ENCODE data around the gene SLC17A7. TPM values are rescaled to one million over a fixed set of nuclear protein-coding genes. Genes with fewer than 3 reads are reported as not detected.

SLC17A7 gene
- total and polyA plus RNA-seq, 9 of the 15 experiments (the other 6 are each of a cell fraction or from before 2014, with no cell fraction given) = 1.1 to 15.7 (median 2.4) TPM

DNA sequence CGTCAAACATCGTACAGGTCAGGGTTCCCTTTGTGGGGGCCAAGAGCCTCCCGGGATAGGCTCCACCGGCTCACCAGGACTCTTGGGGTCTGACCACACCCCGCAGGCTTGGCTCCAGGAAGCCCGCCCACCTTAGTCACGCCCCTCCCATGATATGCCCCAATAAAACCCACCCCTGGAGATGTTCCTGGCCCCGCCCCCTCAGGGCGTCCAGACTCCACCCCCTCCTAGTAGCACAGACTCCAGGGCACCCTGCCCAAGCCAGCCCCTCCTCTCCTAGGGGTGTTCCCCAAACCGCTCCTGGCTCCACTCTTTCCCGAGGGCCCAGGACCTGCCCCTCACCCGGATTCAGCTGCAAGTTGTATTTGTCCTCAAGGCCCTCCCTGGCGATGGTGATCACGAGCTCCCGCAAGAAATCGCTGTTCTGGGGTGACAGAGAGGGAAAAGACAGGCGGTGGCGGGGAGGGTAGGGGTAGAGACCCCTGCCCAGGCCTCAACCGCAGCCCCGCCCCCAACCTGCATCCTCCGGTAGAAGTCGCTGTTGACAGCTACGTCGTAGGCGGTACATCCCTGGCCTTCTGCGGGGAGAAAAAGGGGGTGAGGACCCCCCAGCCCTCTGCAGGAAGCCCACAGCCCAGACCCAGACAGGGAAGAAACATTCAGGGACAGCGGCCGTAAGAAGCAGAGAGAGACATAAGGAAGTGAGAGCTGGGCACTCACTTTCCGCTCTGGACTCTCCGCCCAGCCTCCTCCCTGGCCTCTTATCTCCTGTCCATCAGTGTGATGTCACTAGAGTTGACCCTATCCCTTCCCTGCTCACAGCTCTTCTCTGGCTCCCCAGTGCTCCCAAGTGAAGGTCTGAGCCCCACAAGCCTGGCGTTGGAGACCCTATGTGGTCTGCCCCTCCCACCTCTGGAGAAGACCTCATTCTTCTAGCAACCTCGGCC, 6.4 kb upstream of the SLC17A7 start (continued):
- TF ChIP-seq, protein P1, sequence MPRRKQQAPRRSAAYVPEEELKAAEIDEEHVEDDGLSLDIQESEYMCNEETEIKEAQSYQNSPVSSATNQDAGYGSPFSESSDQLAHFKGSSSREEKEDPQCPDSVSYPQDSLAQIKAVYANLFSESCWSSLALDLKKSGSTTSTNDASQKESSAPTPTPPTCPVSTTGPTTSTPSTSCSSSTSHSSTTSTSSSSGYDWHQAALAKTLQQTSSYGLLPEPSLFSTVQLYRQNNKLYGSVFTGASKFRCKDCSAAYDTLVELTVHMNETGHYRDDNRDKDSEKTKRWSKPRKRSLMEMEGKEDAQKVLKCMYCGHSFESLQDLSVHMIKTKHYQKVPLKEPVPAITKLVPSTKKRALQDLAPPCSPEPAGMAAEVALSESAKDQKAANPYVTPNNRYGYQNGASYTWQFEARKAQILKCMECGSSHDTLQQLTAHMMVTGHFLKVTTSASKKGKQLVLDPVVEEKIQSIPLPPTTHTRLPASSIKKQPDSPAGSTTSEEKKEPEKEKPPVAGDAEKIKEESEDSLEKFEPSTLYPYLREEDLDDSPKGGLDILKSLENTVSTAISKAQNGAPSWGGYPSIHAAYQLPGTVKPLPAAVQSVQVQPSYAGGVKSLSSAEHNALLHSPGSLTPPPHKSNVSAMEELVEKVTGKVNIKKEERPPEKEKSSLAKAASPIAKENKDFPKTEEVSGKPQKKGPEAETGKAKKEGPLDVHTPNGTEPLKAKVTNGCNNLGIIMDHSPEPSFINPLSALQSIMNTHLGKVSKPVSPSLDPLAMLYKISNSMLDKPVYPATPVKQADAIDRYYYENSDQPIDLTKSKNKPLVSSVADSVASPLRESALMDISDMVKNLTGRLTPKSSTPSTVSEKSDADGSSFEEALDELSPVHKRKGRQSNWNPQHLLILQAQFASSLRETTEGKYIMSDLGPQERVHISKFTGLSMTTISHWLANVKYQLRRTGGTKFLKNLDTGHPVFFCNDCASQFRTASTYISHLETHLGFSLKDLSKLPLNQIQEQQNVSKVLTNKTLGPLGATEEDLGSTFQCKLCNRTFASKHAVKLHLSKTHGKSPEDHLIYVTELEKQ (CRISPR knock-in tag; IDR thresholded peaks at IDR 0.05) = no peak
- peak; percentile 45; the same call in 1 of the 2 replicates for TF ChIP-seq ATF7 (IDR thresholded peaks at IDR 0.05)
- 0 out of 2 replicates have a peak, but pooled peaks have one; percentile 21 for TF ChIP-seq ZNF263 (CRISPR knock-in tag; IDR thresholded peaks at IDR 0.05; ENCODE audit: borderline replicate concordance)

DNA sequence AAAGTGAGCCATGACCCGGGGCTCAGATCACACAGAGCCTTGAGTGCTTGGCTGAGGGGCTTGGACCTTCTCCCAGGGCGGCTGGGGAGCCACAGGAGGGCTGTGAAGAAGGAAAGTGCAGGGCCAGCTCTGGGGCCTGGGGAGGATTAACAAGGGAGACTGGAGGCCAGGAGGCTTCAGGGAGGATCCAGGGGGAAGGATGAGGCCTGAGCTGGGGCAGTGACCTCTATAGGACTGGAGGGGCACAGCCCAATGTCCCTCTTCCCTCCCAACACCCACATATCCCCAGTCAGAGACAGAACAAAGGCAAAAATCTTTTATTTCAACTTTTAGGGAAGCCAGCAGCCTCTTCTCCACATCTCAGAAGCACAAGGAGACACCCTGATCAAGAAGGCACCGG, 4.7 kb upstream of the SLC17A7 start:
- no peak for ATAC-seq
- POLR2A ChIA-PET = interaction anchor here (1.4 to 1.6 kb wide), 2 partner anchors 54 to 83 kb away, joined by 3 to 4 read pairs; no protein-coding TSS in a partner anchor
- H3K9me3 ChIP-seq (replicated peaks; ENCODE audit: control insufficient read depth, insufficient read depth, low read depth, low read length) = no peaks in the 10 kb centered on the region
- peaks cover 24 to 67% of the 10 kb centered on the region in 2 experiments for H3K4me1 ChIP-seq (replicated peaks in 1 of 2; ENCODE audit: control insufficient read depth in 2 of 2, insufficient read depth in 2 of 2, low read length in 2 of 2)
- BruUV-seq (replicated peaks) = no TSS peak
- H3K79me2 ChIP-seq (ENCODE audit: control insufficient read depth, insufficient read depth, low read length) = peaks cover 28% of the 10 kb centered on the region
- H3K36me3 ChIP-seq (ENCODE audit: control insufficient read depth, insufficient read depth, low read length) = peaks cover 41% of the 10 kb centered on the region; the same call in 2 of the 3 replicates
- no peaks in the 10 kb centered on the region for H3K9me1 ChIP-seq (ENCODE audit: control insufficient read depth, insufficient read depth, low read length)
- H3K27me3 ChIP-seq (ENCODE audit: control insufficient read depth in 2 of 2, insufficient read depth in 2 of 2, low read length in 2 of 2) = peaks cover under 1 to 1% of the 10 kb centered on the region in 2 experiments; a peak in 2 of 5 replicates
- DNase-seq (ENCODE audit: extremely low read depth in 1 of 4, low spot score in 3 of 4) = no peak
- no peak overlapping the region for H3K4me2 ChIP-seq (ENCODE audit: insufficient read depth, low read length)
- no peak for FAIRE-seq
- in situ Hi-C loops (cut with MboI) (no loop called here), intact Hi-C loops (cut with micrococcal nuclease) (loop anchor here (10.0 kb wide), 1 partner anchor 181 kb away; no protein-coding TSS in a partner anchor)
- no peak overlapping the region for H3K4me3 ChIP-seq
- no peak overlapping the region for H3K9ac ChIP-seq (ENCODE audit: insufficient read depth in 1 of 2, low read depth in 2 of 2, low read length in 2 of 2)
- H4K20me1 ChIP-seq (replicated peaks; ENCODE audit: control insufficient read depth, insufficient read depth, low read length) = no peaks in the 10 kb centered on the region; the same call in 1 of the 2 replicates
- 75% methylated on average over 3 of the region's 3 CpGs for WGBS (ENCODE audit: insufficient coverage, low coverage, missing lambda C conversion rate)
- CTCF ChIA-PET (ENCODE audit: low intra/inter-chr PET ratio) = no interaction called here
- H2AFZ ChIP-seq (ENCODE audit: low read depth, low read length) = no peak overlapping the region
- H3K27ac ChIP-seq (ENCODE audit: extremely low read depth, low read depth, low read length) = no peak overlapping the region
- peak; percentile 4 for TF ChIP-seq POLR2B (IDR thresholded peaks at IDR 0.05; ENCODE audit: low read depth, partially characterized antibody)
- TF ChIP-seq POLR2G (IDR thresholded peaks at IDR 0.05; ENCODE audit: low read depth, low read length) = 0 out of 2 replicates have a peak, but pooled peaks have one; percentile 18
- TF ChIP-seq, protein P2, sequence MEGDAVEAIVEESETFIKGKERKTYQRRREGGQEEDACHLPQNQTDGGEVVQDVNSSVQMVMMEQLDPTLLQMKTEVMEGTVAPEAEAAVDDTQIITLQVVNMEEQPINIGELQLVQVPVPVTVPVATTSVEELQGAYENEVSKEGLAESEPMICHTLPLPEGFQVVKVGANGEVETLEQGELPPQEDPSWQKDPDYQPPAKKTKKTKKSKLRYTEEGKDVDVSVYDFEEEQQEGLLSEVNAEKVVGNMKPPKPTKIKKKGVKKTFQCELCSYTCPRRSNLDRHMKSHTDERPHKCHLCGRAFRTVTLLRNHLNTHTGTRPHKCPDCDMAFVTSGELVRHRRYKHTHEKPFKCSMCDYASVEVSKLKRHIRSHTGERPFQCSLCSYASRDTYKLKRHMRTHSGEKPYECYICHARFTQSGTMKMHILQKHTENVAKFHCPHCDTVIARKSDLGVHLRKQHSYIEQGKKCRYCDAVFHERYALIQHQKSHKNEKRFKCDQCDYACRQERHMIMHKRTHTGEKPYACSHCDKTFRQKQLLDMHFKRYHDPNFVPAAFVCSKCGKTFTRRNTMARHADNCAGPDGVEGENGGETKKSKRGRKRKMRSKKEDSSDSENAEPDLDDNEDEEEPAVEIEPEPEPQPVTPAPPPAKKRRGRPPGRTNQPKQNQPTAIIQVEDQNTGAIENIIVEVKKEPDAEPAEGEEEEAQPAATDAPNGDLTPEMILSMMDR (IDR thresholded peaks at IDR 0.05 in 2 of 3, conservative IDR thresholded peaks at IDR 0.05 in 1 of 3; ENCODE audit: insufficient read depth in 2 of 3, low read depth in 1 of 3, low read length in 3 of 3) = 0 out of 6 replicates have a peak, but pooled peaks of 1 of the 3 experiments have one; percentile 17
- TF ChIP-seq, protein P3, sequence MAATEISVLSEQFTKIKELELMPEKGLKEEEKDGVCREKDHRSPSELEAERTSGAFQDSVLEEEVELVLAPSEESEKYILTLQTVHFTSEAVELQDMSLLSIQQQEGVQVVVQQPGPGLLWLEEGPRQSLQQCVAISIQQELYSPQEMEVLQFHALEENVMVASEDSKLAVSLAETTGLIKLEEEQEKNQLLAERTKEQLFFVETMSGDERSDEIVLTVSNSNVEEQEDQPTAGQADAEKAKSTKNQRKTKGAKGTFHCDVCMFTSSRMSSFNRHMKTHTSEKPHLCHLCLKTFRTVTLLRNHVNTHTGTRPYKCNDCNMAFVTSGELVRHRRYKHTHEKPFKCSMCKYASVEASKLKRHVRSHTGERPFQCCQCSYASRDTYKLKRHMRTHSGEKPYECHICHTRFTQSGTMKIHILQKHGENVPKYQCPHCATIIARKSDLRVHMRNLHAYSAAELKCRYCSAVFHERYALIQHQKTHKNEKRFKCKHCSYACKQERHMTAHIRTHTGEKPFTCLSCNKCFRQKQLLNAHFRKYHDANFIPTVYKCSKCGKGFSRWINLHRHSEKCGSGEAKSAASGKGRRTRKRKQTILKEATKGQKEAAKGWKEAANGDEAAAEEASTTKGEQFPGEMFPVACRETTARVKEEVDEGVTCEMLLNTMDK (IDR thresholded peaks at IDR 0.05; ENCODE audit: borderline replicate concordance, insufficient read depth, low read depth, low read length, poor library complexity, severe bottlenecking) = peak; percentile 52
- peak; percentile 94 for TF ChIP-seq ZNF263 (CRISPR knock-in tag; IDR thresholded peaks at IDR 0.05; ENCODE audit: borderline replicate concordance)
- TF ChIP-seq XRCC5 (IDR thresholded peaks at IDR 0.05; ENCODE audit: low read depth, low read length) = no peak
